HG03575 (cell line): ENCODE data around the gene TMEM253.
A peak's percentile ranks its signal among the peaks of the same experiment; 100 is the strongest.

Source experiments
- ATAC-seq: cut with Tn5 transposase; IDR thresholded peaks from one replicate; pipeline ENCODE4 v1.9.1; 2021; ENCODE audit not compliant: unreplicated experiment, insufficient number of reproducible peaks, low FRiP score; ENCODE audit errors: extremely low read depth

Gene TMEM253

GRCh38 chr14:21099596-21099985 is 1.3 kb upstream of the TMEM253 start:
- no peak for ATAC-seq

- no peak for ATAC-seq
These were observed 1.0 kb downstream of the TMEM253 start for GRCh38 chr14:21101802-21102413.

DNA sequence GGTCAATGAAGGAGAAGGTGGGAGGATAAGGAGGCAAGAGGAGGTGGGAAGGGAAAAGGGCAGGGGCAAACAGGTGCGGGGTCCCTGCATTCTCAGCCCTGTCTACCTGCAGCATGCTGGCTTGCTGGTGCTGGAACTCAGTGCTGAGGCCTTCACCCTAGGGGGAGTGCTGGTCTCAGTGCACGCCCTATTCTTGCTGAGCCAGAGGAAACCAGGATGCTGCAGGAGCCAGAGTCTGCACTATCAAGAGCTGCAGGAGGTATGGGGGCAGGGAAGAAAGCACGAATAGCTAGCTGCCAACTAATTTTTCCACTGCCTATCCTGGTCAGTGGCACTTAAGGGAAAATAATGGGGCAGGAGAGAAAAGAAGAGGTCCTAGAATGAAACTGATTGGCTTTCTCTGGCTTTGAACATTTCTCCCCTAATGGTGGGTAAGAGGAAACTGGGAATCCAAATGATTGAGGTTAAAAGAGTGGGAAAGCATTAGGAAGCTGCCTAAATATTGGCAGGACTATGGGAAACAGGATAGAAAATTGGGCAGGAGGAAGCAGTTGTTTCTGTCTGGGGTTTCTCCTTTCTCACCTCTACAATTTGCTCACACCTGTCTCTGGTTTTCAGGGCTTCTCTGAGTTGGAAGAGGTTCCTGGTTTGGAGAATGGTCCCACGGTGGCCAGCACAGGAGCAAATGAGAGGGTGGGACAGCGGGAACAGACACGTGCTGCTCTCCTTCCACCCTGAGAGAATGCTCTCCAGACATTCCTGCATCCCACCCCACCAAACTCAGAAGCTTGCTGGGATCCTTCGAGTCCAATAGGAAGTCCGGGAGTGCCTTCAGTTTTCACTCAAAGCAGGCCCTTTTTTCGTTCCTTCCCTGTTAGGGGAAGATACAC is 1.9 kb downstream of the TMEM253 start:
- no peak for ATAC-seq

- no peak for ATAC-seq
These were observed 2.5 kb downstream of the TMEM253 start for GRCh38 chr14:21103411-21103709.

- ATAC-seq = peak; percentile 70
These were observed 3.0 kb downstream of the TMEM253 start for GRCh38 chr14:21103710-21104447.

DNA sequence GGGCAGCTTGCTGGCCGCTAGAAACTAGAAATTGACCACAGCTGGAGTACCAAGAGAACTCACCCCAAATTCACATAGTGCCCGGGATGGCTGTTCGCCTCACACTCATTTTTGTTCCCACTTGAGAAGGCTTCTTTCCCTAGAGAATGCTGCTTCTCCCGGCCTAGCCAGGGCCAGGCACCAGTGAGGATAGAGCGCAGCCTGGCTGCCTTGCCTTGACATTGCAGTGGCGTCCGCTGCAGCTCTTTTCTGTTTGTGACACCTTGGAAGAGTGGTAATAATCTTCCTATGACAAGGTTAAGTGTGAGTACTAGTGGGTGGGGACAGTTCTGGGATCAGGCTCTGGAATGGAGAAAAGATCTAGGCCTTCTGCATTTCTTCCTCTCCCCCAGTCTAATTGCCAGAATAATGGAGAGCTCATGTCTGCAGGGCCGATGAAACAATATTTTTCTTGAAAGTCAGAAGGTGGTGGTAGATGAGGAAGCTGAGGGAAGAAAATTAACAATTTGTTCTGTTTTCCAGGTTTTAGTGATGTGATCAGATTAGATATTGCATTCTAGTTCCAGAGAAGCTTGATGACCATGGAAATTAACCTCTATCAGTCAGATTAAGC is 3.7 kb downstream of the TMEM253 start:
- peak; percentile 24 for ATAC-seq

DNA sequence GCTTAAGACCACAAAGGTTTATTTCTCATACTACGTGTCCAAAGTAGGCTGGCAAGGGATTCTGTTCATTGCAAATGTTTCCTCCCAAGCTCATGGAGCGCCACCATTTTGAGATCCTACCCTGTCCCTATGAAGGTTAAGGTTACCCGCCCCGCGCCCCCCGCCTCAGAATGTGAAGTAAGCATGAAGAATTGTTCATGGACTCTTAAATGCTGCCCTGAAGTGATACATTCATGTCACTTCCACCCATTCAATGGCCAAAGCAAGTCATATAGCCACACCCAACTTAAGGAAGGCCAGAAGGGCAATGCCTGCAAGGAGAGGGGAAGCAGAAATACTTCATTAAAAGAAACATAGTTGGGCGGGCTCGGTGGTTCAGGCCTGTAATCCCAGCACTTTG is 4.2 kb downstream of the TMEM253 start:
- ATAC-seq = no peak

DNA sequence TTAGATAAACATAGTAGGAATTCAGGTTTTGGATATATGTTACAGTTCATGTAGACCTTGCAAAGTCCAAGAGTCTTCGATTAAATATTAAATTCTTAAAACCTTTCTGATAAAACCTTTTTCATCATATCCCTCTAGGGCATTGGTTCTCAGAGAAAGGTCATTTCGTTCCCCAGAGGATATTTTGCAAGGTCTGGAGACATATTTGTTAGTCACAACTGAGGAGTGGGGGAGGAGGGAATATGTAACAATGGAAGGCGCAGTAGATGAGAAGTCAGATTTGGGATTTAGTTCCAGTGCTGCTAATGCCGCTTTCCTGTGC is 5.3 kb downstream of the TMEM253 start:
- no peak for ATAC-seq

- no peak for ATAC-seq
These were observed 5.8 kb downstream of the TMEM253 start for GRCh38 chr14:21106498-21107282.

GRCh38 chr14:21107283-21107800 is 6.5 kb downstream of the TMEM253 start:
- no peak for ATAC-seq

DNA sequence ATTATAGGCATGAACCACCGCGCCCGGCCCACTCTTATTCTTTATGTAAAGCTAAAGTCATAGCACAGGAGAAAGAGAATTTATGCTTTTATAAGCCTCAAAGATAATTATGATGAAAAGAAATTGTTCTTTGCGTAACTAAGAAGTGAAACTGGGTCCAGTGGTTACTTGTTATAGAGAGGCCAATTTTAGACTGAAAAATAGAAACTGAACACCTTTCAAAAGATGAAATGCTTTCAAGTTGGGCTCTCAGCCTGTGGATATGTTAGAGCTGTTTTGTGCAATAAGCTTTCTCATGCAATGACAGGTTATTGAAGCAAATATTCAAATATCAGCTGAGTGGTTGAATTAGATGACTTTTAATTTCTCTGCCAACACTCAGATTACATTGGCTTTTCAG is 7.9 kb downstream of the TMEM253 start:
- ATAC-seq = no peak

GRCh38 chr14:21109377-21110138 is 8.7 kb downstream of the TMEM253 start:
- no peak for ATAC-seq

GRCh38 chr14:21112255-21112654 is 11.4 kb downstream of the TMEM253 start:
- no peak for ATAC-seq

GRCh38 chr14:21113369-21113768 is 12.5 kb downstream of the TMEM253 start:
- ATAC-seq = no peak

DNA sequence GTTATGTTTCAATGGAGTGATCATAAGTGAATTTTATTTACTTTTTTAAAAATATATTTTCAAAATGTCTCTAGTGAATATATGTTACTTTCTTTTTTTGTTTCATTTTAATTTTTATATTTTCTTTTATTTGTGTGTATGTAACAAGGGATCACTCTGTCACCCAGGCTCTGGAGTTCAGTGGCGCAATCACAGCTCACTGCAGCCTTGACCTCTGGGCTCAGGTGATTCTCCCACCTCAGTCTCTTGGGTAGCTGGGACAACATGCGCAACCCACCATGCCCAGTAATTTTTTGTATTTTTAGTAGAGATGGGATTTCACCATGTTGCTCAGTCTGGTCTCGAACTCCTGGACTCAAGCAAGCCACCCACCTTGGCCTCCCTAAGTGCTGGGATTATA is 18.1 kb downstream of the TMEM253 start:
- ATAC-seq = no peak

DNA sequence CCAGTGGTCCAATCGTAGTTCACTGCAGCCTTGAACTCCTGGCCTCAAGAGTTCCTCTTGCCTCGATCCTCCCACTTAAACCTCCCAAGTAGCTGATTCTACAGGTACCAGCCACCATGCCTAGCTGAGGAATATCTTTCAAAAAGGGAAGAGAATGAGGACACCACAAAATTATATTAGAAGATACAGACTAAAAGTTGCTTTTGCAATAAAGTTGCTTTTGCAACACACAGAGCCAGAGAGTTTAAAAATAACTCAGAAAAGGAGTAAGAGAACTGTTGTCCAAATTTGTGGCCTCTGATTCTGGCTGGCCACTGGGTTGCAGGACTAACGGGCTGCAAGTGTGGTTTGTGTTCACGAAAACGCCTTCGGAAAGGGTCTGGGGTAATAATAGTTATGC is 19.8 kb downstream of the TMEM253 start:
- no peak for ATAC-seq

DNA sequence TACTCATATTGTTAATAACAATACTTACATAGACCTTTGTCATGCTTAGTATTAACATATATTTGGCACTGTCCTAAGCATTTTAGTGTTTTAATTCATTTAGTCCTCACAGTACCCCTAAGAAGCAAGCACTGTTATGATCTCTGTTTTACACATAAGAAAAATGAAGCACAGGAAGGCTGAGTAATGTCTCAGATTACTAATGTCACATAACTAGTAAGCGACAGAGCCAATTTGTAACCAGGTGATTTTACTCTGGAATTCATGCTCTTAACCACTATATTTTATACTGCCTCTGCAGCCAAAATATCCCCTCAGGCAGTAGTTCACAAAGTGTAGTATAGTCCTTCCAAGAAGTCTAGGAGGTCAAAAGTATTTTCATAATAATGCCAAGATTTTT is 20.3 kb downstream of the TMEM253 start:
- no peak for ATAC-seq

DNA sequence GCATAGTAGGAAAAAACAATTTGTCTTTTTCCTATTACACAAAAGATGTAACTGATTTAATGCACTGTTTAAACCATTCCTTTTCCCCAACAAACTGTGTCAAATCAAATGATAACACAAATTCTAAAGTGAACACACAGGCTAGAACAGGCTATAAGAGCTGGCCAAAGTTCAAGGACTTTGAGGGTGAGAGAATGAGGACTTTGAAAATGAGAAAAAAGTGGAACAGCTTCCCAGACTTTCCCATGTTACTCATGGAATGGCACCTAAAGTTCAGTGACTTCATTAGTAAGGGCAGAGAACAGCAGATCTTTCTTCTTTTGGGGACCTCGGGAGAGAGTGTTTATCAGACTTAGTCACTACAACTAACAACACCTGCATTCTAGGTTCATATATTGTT is 22.6 kb downstream of the TMEM253 start:
- ATAC-seq = no peak
